GM18507 (cell line): Measurements from ENCODE around the gene NONO.
"Not testable (repeated sequence)": the region's sequence is repeated elsewhere in the genome, so short reads cannot be mapped to it uniquely, and the experiment has no call there.

Experiments
- DNase-seq: peaks from one replicate; pipeline ENCODE4 v3.0.0; 2011; ENCODE audit warnings: low read depth; ENCODE audit not compliant: insufficient read length; ENCODE audit errors: extremely low spot score
- FAIRE-seq: peaks from 2 replicates; lab custom pipeline; 2011; peaks lifted over from hg19 to GRCh38; lab: Jason Lieb, UNC

Gene NONO, protein sequence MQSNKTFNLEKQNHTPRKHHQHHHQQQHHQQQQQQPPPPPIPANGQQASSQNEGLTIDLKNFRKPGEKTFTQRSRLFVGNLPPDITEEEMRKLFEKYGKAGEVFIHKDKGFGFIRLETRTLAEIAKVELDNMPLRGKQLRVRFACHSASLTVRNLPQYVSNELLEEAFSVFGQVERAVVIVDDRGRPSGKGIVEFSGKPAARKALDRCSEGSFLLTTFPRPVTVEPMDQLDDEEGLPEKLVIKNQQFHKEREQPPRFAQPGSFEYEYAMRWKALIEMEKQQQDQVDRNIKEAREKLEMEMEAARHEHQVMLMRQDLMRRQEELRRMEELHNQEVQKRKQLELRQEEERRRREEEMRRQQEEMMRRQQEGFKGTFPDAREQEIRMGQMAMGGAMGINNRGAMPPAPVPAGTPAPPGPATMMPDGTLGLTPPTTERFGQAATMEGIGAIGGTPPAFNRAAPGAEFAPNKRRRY

GRCh38 chrX:71283403-71284143, at the start of gene NONO:
Gene NONO (plus strand): TSS chrX:71283635. CDS start chrX:71290638, 7,003 bp downstream.
- DNase-seq: peak; percentile 65
- FAIRE-seq: peak; percentile 99

GRCh38 chrX:71235482-71235881, 48.0 kb upstream of the NONO start:
- FAIRE-seq (no peak), DNase-seq (no peak)

GRCh38 chrX:71236836-71237235, 46.6 kb upstream of the NONO start:
- FAIRE-seq: no peak
- no peak for DNase-seq

DNA sequence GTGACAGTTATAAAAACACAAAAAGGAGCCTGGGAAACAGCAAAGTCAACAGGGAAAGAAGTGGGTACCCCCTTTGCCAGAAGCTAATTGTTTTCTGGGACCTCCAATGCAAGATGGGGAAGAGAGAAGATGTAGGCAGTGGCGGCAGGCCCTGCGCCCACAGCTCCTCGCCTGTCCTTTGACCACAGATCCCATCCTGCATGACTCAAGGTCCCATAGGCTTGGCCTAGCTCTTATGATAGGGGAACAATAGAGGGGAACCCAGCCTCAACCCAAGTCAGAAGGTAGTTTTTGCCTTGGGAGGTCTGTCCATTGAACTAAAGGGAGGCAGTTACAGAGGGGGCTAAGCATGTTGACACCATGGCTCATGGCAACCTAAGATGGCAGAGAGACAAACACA, 43.7 kb upstream of the NONO start:
- no peak for FAIRE-seq
- no peak for DNase-seq

DNA sequence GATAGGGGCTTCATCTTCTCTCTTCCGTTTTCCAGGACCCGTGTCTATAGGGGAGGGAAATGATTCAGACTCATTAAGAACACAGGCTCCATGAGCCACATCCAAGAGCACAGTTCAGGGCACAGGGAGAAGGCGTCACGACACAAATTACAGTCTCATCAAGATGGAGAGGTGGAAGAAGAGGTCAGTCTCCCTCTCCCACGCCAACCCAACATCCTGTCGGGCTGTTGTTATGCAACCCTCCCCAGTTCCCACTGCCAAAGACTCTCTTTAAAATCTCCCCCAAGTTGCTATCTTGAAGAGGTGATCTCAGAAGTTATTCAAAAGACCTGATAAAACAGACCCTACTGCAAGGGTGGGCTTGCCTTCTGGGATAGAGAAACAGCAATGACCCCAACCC, 42.1 kb upstream of the NONO start:
- no peak for FAIRE-seq

GRCh38 chrX:71244359-71245128, 38.9 kb upstream of the NONO start:
- DNase-seq: no peak
- no peak for FAIRE-seq

More for the DNA sequence above, 42.1 kb upstream of the NONO start:
- DNase-seq: no peak

DNA sequence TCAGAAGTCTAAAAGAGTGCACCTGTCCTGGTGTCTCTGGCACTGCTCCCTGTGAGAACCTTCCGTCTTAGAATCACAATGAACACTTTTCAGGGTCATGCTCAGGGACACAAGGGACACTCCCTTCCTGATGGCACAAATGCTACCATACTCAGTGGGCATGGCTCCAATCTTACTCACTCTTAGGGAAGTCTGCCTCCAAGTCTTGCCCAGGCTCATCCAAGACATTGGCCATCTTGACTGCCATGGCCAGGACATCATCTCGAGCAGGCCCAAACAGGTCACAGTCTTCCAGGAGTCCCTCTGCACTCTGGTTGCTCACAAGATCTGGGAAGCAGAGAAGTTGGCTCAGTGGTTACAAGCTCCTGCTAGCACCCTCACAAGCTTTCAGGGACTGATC, 38.3 kb upstream of the NONO start:
- no peak for DNase-seq
- FAIRE-seq: no peak

DNA sequence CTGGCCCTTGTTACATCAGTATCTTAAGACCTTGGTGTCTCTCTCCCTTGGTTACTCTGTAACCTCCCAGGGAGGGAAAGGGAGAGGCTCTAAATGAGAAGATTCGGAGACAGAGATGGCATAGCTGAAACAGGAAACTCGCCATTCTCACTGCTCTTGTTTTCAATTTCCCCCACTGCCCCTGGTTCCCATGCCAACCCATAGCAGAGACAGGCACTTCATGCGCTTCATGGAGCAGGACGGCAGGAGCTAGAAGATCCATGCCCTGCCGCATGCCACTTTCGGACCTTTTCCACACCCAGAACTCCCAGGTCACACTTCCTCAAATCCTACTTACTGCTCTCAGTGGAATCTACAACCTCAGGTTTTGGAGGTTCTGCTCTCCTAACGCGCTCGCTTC, 32.6 kb upstream of the NONO start:
- FAIRE-seq (no peak), DNase-seq (no peak)

- FAIRE-seq (no peak), DNase-seq (no peak)
Observed at GRCh38 chrX:71251466-71251973, 31.9 kb upstream of the NONO start.

- peak; percentile 36 for FAIRE-seq
- DNase-seq: no peak
Observed at GRCh38 chrX:71252221-71252620, 31.2 kb upstream of the NONO start.

DNA sequence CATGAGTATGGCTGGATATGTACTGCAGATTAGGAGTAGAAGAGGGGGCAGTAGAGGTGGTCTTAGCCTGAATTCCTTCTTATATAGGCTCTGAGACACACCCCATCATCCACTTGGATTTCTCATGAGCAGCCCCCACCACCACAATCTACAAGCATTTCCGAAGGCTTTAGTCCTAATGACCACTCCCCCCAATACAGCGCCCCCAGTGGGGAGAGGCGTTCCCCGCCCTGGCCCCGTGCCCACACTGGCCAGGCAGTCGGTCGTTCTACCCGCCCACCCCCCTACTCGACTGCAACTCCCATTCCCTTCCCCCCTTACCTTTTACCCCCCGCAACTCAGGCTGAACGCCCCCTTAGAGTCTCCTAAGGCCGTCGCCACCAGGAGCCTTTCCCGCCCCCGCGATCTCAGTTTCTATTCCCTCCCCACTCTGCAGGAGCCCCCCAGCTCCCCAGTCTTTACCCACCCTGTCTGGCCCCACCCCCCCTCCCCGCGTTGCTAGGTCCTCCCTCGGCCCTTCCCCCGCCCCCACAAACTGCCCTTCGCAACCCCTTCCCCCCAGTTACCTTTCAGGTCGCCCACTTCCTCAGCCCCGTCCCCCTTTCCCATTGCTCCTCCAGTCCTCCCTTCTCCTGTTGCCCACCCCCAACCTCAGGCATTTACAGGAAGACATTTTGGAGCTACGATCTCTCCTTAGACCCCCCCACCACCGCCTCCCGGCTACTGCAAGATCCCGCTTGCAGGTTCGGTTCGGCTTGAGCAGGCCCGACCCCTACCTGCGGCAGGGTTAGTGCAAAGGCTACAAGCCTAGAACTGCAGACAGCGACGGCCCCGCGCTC, 30.0 kb upstream of the NONO start:
- DNase-seq (no peak), FAIRE-seq (no peak)

DNA sequence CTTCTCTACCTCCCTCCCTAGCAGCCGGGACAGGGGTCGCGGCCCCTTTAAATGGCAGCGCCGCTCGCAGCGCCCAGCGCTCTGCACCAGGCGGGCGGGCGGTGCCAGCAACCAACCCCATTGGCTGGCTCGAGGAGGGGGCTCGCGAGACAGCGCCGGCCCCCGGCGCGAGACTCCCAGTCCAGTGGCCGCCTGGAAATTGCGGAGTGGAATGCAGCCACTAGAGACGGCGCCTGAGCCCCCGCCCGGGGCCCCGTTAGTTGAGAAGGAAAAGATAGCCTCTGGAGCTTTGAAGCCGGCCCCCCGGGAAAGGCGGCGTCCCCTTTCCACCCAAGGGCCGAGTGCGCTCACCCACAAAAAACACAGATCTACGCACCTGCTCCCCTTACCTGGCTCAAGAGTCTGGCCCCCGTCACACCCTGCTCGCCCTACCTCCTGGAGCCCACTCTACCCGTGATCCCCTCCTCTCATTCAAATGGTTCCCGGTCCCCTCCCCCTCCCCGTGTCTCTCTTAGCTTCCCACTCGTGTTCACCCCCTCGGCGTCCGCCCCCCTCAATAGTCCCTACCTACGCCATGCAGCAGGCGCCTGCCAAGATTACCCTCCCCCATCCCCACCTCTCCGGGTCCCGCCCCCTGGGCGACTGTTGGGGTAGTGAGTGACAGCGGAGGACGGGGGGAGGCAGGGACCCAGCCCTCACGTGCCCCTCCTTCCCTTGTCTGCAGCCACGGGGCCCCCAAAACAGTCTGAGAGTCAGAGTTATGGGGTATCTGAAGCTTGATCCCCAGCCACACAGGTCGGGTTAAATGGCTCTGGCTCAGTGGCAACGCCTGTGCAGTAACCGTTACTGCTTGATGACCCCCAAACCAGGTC, 29.1 kb upstream of the NONO start, which contains the start of gene ZMYM3:
Gene ZMYM3, minus strand, starts transcription at position 49 of the 872 bp plus-strand sequence. CDS start 885 bp downstream, outside the sequence.
- FAIRE-seq: peak; percentile 94
- peak; percentile 70 for DNase-seq

GRCh38 chrX:71256051-71256450, 27.4 kb upstream of the NONO start:
- no peak for DNase-seq
- no peak for FAIRE-seq

- DNase-seq: no peak
- FAIRE-seq: no peak
Observed at GRCh38 chrX:71256856-71257255, 26.6 kb upstream of the NONO start.

DNA sequence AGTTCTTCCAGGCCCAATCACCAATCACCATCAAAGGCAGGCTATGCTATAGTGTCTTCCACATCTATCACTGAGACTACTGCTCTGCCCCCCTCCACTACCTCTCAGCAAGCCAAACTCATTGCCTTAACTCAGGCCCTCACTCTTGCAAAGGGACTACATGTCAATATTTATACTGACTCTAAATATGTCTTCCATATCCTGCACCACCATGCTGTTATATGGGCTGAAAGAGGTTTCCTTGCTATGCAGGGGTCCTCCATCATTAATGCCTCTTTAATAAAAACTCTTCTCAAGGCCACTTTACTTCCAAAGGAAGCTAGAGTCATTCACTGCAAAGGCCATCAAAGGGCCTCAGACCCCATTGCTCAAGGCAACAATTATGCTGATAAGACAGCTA, 14.8 kb upstream of the NONO start:
- not testable (repeated sequence) for FAIRE-seq, DNase-seq

- no peak for FAIRE-seq
Observed at GRCh38 chrX:71269801-71270395, 13.5 kb upstream of the NONO start.

GRCh38 chrX:71272313-71272712, 11.1 kb upstream of the NONO start:
- DNase-seq, FAIRE-seq: not testable (repeated sequence)

More at GRCh38 chrX:71269801-71270395, 13.5 kb upstream of the NONO start:
- DNase-seq: no peak
